ENCODE measurements around the gene DENND2D. TPM values are rescaled to one million over a fixed set of nuclear protein-coding genes. Genes with fewer than 3 reads are reported as not detected.
A peak's percentile ranks its signal among the peaks of the same experiment; 100 is the strongest.

DENND2D gene
- total RNA-seq, 8 experiments from 2014 or later, result 0.36 to 23.4 (median 1.4) TPM

GRCh38 chr1:111228748-111229126 lies 28.3 kb upstream of the DENND2D start:
- Histone ChIP-seq H3K4me1 (replicated peaks in 1 of 2) (no peaks in the 10 kb centered on the region), H3K27ac (no peak overlapping the region), H3K4me3 (no peak overlapping the region)
- ATAC-seq (replicated peaks in 6 of 8), result no peak
- 61 to 100% (median 82%) methylated on average over 1 to 2 of the region's 2 CpGs; no CpG with 5 or more reads in 4 of the 10 experiments for WGBS, 10 experiments
- in situ Hi-C loops (cut with MboI; ENCODE audit: low pct_unique_long_range_greater_than_20kb in 2 of 9, low sequenced_read_pairs in 9 of 9, unreplicated experiment in 9 of 9), result loop anchor here in 5 of 9 experiments (10.0 to 25.0 kb wide), 3 partner anchors 96 to 166 kb away; no protein-coding TSS in a partner anchor

GRCh38 chr1:111227851-111228747 lies 27.7 kb upstream of the DENND2D start:
- WGBS, 10 experiments, result 0 to 100% (median 80%) methylated on average over 1 to 6 of the region's 6 CpGs; no CpG with 5 or more reads in 3 of the 10 experiments
- H3K4me3 ChIP-seq, result no peak overlapping the region
- no peak overlapping the region for H3K27ac ChIP-seq
- in situ Hi-C loops (cut with MboI; ENCODE audit: low pct_unique_long_range_greater_than_20kb in 2 of 9, low sequenced_read_pairs in 9 of 9, unreplicated experiment in 9 of 9), result loop anchor here in 5 of 9 experiments (10.0 to 25.0 kb wide), 3 partner anchors 97 to 167 kb away; no protein-coding TSS in a partner anchor
- ATAC-seq (replicated peaks in 6 of 8), result peak in 2 of 8 experiments; percentile 91 to 93
- H3K4me1 ChIP-seq (replicated peaks in 1 of 2), result no peaks in the 10 kb centered on the region

- H3K27ac ChIP-seq, result no peak within 1 kb of the TSS
- in situ Hi-C loops (cut with MboI; ENCODE audit: low pct_unique_long_range_greater_than_20kb in 2 of 9, low sequenced_read_pairs in 9 of 9, unreplicated experiment in 9 of 9), result loop anchor here in 5 of 9 experiments (10.0 to 25.0 kb wide), 3 partner anchors 97 to 167 kb away; no protein-coding TSS in a partner anchor
- H3K4me3 ChIP-seq, result no peak within 1 kb of the TSS
- no peak for ATAC-seq (replicated peaks in 6 of 8)
- 34 to 100% (median 78%) methylated on average over 1 to 3 of the region's 3 CpGs; no CpG with 5 or more reads in 3 of the 10 experiments for WGBS, 10 experiments
- no peaks in the 10 kb centered on the region for H3K4me1 ChIP-seq (replicated peaks in 1 of 2)
These were observed 27.0 kb upstream of the DENND2D start, which contains the start of gene CHI3L2 for GRCh38 chr1:111227434-111227833. Gene CHI3L2 (plus strand): TSS chr1:111227713. CDS start chr1:111227730, 17 bp downstream.

- WGBS, 10 experiments, result 57 to 100% (median 70%) methylated on average over 2 to 6 of the region's 6 CpGs
- H3K4me1 ChIP-seq (replicated peaks in 1 of 2), result no peaks in the 10 kb centered on the region
- no peak overlapping the region for H3K27ac ChIP-seq
- in situ Hi-C loops (cut with MboI; ENCODE audit: low pct_unique_long_range_greater_than_20kb in 2 of 9, low sequenced_read_pairs in 9 of 9, unreplicated experiment in 9 of 9), result loop anchor here in 5 of 9 experiments (10.0 to 25.0 kb wide), 3 partner anchors 99 to 169 kb away; no protein-coding TSS in a partner anchor
- H3K4me3 ChIP-seq, result no peak overlapping the region
- no peak for ATAC-seq (replicated peaks in 6 of 8)
These were observed 25.4 kb upstream of the DENND2D start for GRCh38 chr1:111225717-111226400.

- Histone ChIP-seq H3K4me1 (replicated peaks in 1 of 2) (no peaks in the 10 kb centered on the region), H3K4me3 (no peak overlapping the region), H3K27ac (no peak overlapping the region)
- no peak for ATAC-seq (replicated peaks in 6 of 8)
- in situ Hi-C loops (cut with MboI; ENCODE audit: low pct_unique_long_range_greater_than_20kb in 2 of 9, low sequenced_read_pairs in 9 of 9, unreplicated experiment in 9 of 9), result loop anchor here in 5 of 9 experiments (10.0 to 25.0 kb wide), 3 partner anchors 100 to 170 kb away; no protein-coding TSS in a partner anchor
These were observed 24.6 kb upstream of the DENND2D start for GRCh38 chr1:111225091-111225490.

GRCh38 chr1:111223126-111223685 lies 22.8 kb upstream of the DENND2D start:
- Histone ChIP-seq H3K27ac (no peak overlapping the region), H3K4me3 (no peak overlapping the region), H3K4me1 (replicated peaks in 1 of 2) (peaks cover 0 to 7% of the 10 kb centered on the region in 2 donors)
- in situ Hi-C loops (cut with MboI; ENCODE audit: low pct_unique_long_range_greater_than_20kb in 2 of 9, low sequenced_read_pairs in 9 of 9, unreplicated experiment in 9 of 9), result loop anchor here in 5 of 9 experiments (10.0 to 25.0 kb wide), 5 partner anchors 102 to 564 kb away; partner anchors contain the start of gene DDX20 (in 2 of the 5)
- ATAC-seq (replicated peaks in 6 of 8), result peak in 1 of 8 experiments; percentile 12
- 40 to 100% (median 74%) methylated on average over 2 to 6 of the region's 6 CpGs; no CpG with 5 or more reads in 3 of the 10 experiments for WGBS, 10 experiments

- no peak overlapping the region for H3K4me3 ChIP-seq
- in situ Hi-C loops (cut with MboI; ENCODE audit: low pct_unique_long_range_greater_than_20kb in 2 of 9, low sequenced_read_pairs in 9 of 9, unreplicated experiment in 9 of 9), result loop anchor here in 5 of 9 experiments (10.0 to 25.0 kb wide), 5 partner anchors 102 to 565 kb away; partner anchors contain the start of gene DDX20 (in 2 of the 5)
- peaks cover 0 to 7% of the 10 kb centered on the region in 2 donors for H3K4me1 ChIP-seq (replicated peaks in 1 of 2)
- no peak overlapping the region for H3K27ac ChIP-seq
- peak; percentile 89 to 98 (median 96) for ATAC-seq (replicated peaks in 6 of 8)
- 0 to 43% (median 14%) methylated on average over 1 to 10 of the region's 10 CpGs for WGBS, 10 experiments
These were observed 22.1 kb upstream of the DENND2D start for GRCh38 chr1:111222308-111223125.

- peak in 1 of 8 experiments; percentile 40 for ATAC-seq (replicated peaks in 6 of 8)
- no peak overlapping the region for H3K27ac ChIP-seq
- in situ Hi-C loops (cut with MboI; ENCODE audit: low pct_unique_long_range_greater_than_20kb in 2 of 9, low sequenced_read_pairs in 9 of 9, unreplicated experiment in 9 of 9), result loop anchor here in 5 of 9 experiments (10.0 to 25.0 kb wide), 5 partner anchors 103 to 566 kb away; partner anchors contain the start of gene DDX20 (in 2 of the 5)
- WGBS, 10 experiments, result 25 to 92% (median 88%) methylated on average over 2 to 5 of the region's 5 CpGs; no CpG with 5 or more reads in 3 of the 10 experiments
- no peak overlapping the region for H3K4me3 ChIP-seq
- H3K4me1 ChIP-seq (replicated peaks in 1 of 2), result peaks cover 0 to 7% of the 10 kb centered on the region in 2 donors
These were observed 21.3 kb upstream of the DENND2D start for GRCh38 chr1:111221633-111222291.

- in situ Hi-C loops (cut with MboI; ENCODE audit: low pct_unique_long_range_greater_than_20kb in 2 of 9, low sequenced_read_pairs in 9 of 9, unreplicated experiment in 9 of 9), result loop anchor here in 5 of 9 experiments (10.0 to 25.0 kb wide), 5 partner anchors 104 to 566 kb away; partner anchors contain the start of gene DDX20 (in 2 of the 5)
- peak in 1 of 8 experiments; percentile 38 for ATAC-seq (replicated peaks in 6 of 8)
- WGBS, 10 experiments, result 0 to 89% (median 31%) methylated on average over 1 to 2 of the region's 2 CpGs; no CpG with 5 or more reads in 2 of the 10 experiments
- Histone ChIP-seq H3K4me3 (no peak overlapping the region), H3K4me1 (replicated peaks in 1 of 2) (peaks cover 0 to 7% of the 10 kb centered on the region in 2 donors), H3K27ac (no peak overlapping the region)
These were observed 20.8 kb upstream of the DENND2D start for GRCh38 chr1:111221276-111221632.

- WGBS, 10 experiments, result 51 to 100% (median 92%) methylated on average over 1 to 6 of the region's 6 CpGs; no CpG with 5 or more reads in 4 of the 10 experiments
These were observed 19.9 kb upstream of the DENND2D start for GRCh38 chr1:111220302-111220890.

More at GRCh38 chr1:111220302-111220890, 19.9 kb upstream of the DENND2D start:
- no peak for ATAC-seq (replicated peaks in 6 of 8)
- peaks cover 0 to 7% of the 10 kb centered on the region in 2 donors for H3K4me1 ChIP-seq (replicated peaks in 1 of 2)
- no peak overlapping the region for H3K27ac ChIP-seq
- in situ Hi-C loops (cut with MboI; ENCODE audit: low pct_unique_long_range_greater_than_20kb in 2 of 9, low sequenced_read_pairs in 9 of 9, unreplicated experiment in 9 of 9), result loop anchor here in 5 of 9 experiments (10.0 to 25.0 kb wide), 5 partner anchors 104 to 567 kb away; partner anchors contain the start of gene DDX20 (in 2 of the 5)
- no peak overlapping the region for H3K4me3 ChIP-seq

All from motor neuron (in vitro differentiated cells).